Fibroblast of the aortic adventitia (primary cell): Measurements from ENCODE around the gene NDC80. TPM values are rescaled to one million over a fixed set of nuclear protein-coding genes. Genes with fewer than 3 reads are reported as not detected.
"Not testable (repeated sequence)": the region's sequence is repeated elsewhere in the genome, so short reads cannot be mapped to it uniquely, and the experiment has no call there.

ENCODE experiments used
- DNase-seq: peaks from one replicate; pipeline ENCODE4 v3.0.0-alpha.2; 2010; ENCODE audit warnings: low read depth
- H3K4me3 ChIP-seq: 2 replicates; pipeline ENCODE4 v1.5.1; 2011; ENCODE audit warnings: low read depth, mild to moderate bottlenecking, control low read depth, low read length, moderate library complexity
- small RNA-seq: library from RNA; depleted of rRNA; stranded (forward); fragments of <200 nt; gene quantifications from one replicate; pipeline ENCODE3, GENCODE V24; 2012
- total RNA-seq: library from RNA; depleted of rRNA; stranded (reverse); fragments of >200 nt; gene quantifications from 2 replicates; pipeline ENCODE4 v1.2.3, GENCODE V29; 2012; ENCODE audit warnings: low replicate concordance
- TF ChIP-seq, protein P1 (sequence below): IDR thresholded peaks from 2 replicates; pipeline ENCODE4 v1.5.1; 2011; ENCODE audit warnings: mild to moderate bottlenecking, low read length, control low read depth, inconsistent platforms; ENCODE audit not compliant: insufficient read depth

NDC80 gene
- total RNA-seq, 1 donor = 43.5 TPM

- DNase-seq = peak; percentile 22
- TF ChIP-seq, protein P1, sequence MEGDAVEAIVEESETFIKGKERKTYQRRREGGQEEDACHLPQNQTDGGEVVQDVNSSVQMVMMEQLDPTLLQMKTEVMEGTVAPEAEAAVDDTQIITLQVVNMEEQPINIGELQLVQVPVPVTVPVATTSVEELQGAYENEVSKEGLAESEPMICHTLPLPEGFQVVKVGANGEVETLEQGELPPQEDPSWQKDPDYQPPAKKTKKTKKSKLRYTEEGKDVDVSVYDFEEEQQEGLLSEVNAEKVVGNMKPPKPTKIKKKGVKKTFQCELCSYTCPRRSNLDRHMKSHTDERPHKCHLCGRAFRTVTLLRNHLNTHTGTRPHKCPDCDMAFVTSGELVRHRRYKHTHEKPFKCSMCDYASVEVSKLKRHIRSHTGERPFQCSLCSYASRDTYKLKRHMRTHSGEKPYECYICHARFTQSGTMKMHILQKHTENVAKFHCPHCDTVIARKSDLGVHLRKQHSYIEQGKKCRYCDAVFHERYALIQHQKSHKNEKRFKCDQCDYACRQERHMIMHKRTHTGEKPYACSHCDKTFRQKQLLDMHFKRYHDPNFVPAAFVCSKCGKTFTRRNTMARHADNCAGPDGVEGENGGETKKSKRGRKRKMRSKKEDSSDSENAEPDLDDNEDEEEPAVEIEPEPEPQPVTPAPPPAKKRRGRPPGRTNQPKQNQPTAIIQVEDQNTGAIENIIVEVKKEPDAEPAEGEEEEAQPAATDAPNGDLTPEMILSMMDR = no peak
These were observed 85.7 kb downstream of the NDC80 start for GRCh38 chr18:2656981-2657512.

DNA sequence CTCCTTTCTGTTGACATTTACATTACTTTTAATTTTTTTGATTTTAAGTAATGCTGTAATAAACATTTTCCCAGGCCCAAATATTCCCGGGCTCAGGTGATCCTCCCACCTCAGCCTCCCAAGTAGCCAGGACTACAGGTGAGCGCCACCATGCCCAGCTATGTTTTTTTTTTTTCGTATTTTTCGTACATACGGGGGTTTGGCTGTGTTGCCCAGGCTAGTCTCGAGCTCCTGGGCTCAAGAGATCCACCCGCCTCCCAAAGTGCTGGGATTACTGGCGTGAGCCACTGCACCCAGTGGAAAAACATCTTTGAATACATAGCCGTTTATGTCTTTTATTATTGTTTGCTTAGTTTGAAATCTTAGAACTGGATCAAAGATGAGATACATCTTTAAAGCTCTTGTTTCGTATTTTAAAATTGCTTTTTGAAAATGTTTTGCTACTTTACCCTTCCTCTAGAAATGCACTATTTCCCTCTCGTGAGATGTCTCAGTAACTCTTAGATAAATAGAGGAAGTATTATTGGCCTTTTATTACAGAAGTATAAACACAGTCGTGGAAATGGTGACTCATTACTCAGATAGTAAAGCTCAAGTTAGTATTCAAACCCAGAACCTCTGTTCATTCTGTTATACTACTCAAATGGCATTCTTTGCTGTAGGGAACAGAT, 86.6 kb downstream of the NDC80 start:
- DNase-seq = peak; percentile 91
- TF ChIP-seq, protein P1 = no peak
- H3K4me3 ChIP-seq = peak overlapping the region; percentile 93

More at GRCh38 chr18:2656981-2657512, 85.7 kb downstream of the NDC80 start:
- peak overlapping the region; percentile 93 for H3K4me3 ChIP-seq

DNA sequence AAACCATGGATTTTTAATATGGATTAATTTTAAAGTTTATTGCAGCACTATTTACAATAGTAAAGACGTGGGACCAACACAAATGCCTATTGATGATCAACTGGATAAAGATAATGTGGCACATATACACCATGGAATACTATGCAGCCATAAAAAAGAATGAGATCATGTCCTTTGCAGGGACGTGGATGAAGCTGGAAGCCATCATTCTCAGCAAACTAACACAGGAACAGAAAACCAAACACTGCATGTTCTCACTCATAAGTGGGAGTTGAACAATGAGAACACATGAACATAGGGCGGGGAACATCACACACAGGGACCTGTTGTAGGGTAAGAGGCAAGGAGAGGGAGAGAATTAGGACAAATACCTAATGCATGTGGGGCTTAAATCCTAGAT, 89.5 kb downstream of the NDC80 start:
- not testable (repeated sequence) for H3K4me3 ChIP-seq, DNase-seq

- DNase-seq = not testable (repeated sequence)
These were observed 90.9 kb downstream of the NDC80 start for GRCh38 chr18:2662288-2662687.

GRCh38 chr18:2662990-2663389, 91.6 kb downstream of the NDC80 start:
- TF ChIP-seq, protein P1 = no peak
- H3K4me3 ChIP-seq = no peak overlapping the region
- no peak for DNase-seq

More at GRCh38 chr18:2662288-2662687, 90.9 kb downstream of the NDC80 start:
- not testable (repeated sequence) for H3K4me3 ChIP-seq

Small RNA genes within 50 kb of the gene (small RNA-seq; reads per million reads assigned to genes)
- gene RF00019 (not detected), gene RF01233 (not detected), gene RNU6-340P (0.19 reads per million)

Other genes starting within 250 kb of the NDC80 start
- 10.7 and 22.1 TPM in 2 replicates for gene METTL4, start 52 bp upstream of the NDC80 start, total RNA-seq
- gene SMCHD1, start 84.2 kb downstream of the NDC80 start, total RNA-seq = 59.6 and 99.0 TPM in 2 replicates